GM21390 (cell line): ENCODE results near the gene WDR81.
A peak's percentile ranks its signal among the peaks of the same experiment; 100 is the strongest.
"Not testable (repeated sequence)": the region's sequence is repeated elsewhere in the genome, so short reads cannot be mapped to it uniquely, and the experiment has no call there.

Experiments used
- ATAC-seq: cut with Tn5 transposase; IDR thresholded peaks from one replicate; pipeline ENCODE4 v1.9.1; 2021; ENCODE audit not compliant: unreplicated experiment

WDR81 gene

DNA sequence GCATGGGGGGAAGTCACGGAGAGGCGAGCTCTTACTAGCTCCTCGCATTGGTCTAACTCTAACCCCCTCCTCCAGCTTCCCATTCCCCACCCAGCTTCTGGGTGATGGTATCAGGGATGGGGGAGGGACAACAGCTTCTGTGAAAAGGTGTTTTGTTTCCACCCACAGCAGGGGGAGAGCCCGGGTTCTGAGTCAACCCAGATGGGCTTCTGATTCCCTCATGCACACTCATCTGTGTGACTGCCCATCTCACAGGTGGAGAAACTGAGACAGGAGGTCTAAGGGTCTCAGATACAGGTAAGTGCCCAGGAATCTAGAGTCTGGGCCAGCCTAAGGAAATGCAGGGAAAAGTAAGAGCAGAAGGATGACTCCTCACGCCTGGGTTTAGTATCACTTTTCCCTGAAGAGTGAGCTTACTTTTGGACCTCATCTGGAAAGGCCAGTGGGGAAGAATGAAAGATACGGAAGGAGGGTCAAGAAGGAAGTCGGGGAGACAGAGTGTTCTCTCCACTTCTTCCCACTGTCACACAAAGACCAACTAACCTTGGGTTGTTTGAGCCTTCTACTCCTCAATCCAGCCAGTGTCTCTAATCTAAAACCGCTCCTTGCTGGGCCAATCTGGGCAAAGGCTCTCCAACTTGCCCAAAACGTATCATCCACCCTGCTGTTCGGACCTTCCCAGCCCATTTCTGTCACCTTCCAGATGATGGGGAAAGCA is 11.2 kb upstream of the WDR81 start:
- ATAC-seq, result no peak

GRCh38 chr17:1713878-1714426 is 10.6 kb upstream of the WDR81 start:
- ATAC-seq, result no peak

DNA sequence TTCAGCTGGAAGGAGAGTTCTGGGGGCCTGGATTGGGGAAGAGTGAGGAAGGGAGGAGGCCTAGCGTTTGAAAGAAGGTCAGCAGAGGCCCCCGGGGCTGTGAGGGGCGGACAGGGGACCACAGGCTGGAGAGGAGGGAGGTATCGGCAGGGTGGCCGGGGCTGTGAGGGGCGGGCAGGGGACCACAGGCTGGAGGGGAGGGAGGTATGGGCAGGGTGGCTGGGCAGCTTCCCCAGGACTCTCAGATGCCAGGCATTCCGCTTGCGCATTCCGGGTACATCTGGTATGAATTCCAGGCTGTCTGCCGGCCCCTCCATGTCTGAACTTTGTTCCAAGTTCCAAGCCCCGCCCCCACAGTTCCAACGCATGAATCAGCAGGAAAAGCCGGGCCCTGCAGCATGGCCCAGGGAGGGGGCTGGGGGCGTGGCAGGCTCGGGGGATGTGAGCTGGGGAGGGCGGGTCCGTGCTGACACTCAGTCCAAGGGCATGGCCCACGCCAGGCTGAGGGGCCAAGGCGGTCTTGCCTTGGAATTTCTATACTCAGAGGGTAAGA is 10.0 kb upstream of the WDR81 start:
- ATAC-seq, result no peak

GRCh38 chr17:1714980-1715802 is 9.3 kb upstream of the WDR81 start:
- ATAC-seq, result no peak

DNA sequence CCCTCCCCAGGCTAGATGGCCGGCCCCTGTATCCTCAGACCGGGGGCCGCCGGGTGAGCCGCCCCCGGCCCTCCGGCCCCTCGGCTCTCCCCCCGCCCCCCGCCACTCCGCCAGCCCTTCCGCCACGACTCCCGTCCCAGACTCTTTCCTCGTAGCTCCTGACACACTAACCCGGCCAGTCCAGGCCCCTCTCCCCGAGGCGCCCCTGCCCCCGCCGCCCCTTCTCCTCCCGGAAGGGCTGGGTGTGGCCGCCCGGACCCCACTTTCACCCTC is 8.8 kb upstream of the WDR81 start:
- no peak for ATAC-seq

DNA sequence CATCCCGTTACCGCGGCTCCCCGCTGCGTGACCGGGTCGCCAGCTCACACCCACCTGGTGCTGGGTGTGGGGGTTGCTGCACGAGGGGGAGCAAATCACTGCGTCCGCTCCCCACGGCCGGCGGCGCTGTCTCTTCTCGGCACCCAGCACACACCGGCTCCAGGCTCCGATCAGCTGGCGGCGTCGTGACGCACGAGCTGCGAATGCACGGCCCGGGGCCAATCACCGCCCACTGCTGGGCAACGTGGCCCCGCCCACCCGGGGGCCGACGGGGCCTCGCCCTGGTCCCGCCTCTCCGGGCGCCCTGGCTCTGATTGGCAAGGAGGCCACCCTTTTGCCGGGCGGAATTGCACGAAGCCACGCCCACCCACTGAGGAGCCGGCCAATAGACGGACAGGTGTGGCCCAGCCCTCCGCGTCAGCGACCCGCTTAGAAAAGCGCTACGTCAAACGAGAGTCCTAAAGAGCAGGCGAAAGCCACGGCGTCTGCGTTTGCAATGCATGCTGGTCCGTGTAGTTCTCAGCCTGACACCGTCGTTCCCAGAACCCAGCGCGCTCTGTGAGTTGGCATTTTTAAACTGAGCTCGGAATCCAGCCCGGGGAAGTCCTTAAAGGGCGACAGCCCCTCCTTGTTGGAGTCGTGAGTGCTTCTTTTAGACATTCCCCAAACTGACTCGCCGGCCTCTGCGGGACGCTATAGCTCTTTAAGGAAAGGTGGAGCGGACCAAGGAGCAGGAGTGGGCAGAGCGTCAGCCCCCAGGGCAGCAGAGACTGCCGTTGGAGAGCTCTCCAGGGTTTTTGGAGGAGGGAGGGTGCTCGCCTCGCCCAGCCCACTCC is 8.2 kb upstream of the WDR81 start:
- peak; percentile 72 for ATAC-seq

- no peak for ATAC-seq
These were observed 7.4 kb upstream of the WDR81 start for GRCh38 chr17:1716912-1717695.

DNA sequence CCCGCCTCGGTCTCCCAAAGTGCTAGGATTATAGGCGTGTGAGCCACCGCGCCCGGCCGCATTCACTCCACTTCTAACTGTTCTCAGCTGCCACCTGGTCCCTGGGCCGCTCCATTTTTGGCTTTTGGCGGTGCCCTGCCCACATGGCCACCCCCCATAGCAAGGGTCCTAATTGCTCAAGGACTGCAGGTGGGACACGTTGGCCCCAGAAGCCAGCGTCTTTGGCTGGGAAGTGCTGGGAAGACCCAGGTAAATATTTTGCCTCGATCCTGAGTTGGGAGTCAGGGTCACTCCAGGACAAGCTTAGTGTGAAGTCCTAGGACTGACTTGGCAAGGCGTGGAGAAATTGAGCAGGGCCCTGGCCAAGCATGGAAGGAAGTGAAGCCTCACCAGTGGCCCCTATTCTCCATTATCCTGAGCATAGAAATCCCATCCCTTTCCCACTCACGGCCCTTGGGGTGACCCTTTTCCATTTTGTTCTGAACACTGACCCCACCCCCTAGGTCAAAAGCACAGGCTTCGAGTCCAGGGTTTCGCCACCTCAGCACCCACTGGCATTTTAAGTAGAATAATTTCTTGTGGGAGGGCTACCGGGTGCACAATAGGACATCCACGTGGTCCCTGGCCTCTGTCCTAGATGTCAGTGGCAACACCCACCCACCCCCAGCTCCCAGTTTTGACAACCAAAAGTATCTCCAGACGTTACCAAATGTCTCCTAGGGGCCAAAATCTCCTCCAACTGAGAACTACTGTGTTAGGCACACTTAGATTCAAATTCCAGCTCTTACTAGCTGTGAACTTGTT is 5.9 kb upstream of the WDR81 start:
- ATAC-seq, result no peak

- ATAC-seq, result no peak
These were observed 3.6 kb upstream of the WDR81 start for GRCh38 chr17:1720856-1721386.

DNA sequence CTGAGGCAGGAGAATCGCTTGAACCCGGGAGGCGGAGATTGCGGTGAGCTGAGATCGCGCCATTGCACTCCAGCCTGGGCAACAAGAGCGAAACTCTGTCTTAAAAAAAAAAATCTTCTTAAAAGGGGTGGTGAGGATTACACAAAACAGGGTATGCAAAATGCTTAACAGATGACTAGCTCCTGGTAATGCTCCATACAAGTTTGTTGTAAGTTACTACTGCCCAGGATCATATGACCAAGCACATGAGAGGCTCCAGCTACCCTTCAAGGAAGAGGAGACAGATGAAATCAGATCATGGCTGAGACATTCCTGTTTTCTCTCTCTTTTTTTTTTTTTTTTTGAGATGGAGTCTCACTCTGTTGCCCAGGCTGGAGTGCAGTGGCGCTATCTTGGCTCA is 2.5 kb upstream of the WDR81 start:
- not testable (repeated sequence) for ATAC-seq

DNA sequence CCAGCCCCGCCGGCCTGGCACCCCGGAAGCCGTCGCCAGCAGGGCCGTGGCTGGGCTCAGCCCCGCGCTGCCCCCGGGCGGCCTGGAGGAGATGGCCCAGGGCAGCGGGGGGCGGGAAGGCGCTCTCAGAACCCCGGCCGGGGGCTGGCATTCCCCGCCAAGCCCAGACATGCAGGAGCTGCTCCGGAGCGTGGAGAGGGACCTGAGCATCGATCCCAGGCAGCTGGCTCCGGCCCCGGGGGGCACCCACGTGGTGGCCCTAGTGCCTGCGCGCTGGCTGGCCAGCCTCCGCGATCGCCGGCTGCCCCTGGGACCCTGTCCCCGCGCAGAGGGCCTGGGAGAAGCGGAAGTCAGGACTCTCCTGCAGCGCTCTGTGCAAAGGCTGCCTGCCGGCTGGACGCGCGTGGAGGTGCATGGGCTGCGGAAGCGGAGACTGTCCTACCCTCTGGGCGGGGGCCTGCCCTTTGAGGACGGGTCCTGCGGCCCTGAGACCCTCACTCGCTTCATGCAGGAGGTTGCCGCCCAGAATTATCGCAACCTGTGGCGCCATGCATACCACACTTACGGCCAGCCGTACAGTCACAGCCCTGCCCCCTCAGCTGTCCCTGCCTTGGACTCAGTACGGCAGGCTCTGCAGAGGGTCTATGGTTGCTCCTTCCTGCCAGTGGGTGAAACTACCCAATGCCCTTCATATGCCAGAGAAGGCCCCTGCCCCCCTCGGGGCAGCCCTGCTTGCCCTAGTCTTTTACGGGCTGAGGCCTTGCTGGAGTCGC is 551 bp downstream of the WDR81 start:
- peak; percentile 30 for ATAC-seq

GRCh38 chr17:1725642-1726511 is 1.4 kb downstream of the WDR81 start:
- no peak for ATAC-seq

GRCh38 chr17:1726626-1727257 is 2.2 kb downstream of the WDR81 start:
- no peak for ATAC-seq

DNA sequence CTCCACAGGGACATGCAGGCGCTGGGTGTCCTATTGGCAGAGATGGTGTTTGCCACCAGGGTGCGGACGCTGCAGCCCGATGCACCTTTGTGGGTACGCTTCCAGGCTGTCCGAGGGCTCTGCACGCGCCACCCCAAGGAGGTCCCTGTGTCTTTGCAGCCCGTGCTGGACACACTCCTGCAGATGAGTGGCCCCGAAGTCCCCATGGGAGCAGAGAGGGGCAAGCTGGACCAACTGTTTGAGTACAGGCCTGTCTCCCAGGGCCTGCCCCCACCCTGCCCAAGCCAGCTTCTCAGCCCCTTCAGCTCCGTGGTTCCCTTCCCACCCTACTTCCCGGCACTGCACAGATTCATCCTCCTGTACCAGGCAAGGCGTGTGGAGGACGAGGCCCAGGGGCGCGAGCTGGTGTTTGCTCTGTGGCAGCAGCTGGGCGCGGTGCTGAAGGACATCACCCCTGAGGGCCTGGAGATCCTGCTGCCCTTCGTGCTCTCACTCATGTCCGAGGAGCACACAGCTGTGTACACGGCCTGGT is 2.8 kb downstream of the WDR81 start:
- ATAC-seq, result no peak

GRCh38 chr17:1727876-1728630 is 3.5 kb downstream of the WDR81 start:
- no peak for ATAC-seq

DNA sequence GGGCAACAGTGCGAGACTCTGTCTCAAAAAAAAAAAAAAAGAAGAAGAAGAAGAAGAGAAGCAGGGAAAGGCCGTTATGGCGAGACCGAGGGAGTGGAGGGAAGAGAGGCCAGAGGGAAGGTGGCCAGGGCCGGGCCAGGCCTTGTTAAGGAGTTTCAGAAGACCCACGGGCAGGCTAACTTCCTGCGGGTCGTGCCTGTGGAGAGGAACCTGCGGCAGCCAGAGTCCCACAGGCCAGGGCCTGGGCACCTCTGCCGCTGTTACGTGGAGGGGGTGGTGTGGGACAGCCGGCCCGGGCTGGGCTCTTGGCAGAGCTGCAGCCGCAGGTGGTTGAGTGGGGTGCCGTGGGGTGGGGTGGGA is 5.4 kb downstream of the WDR81 start:
- ATAC-seq, result no peak
